AG04449 (cell line): ENCODE data around the gene TMEM63A.

ENCODE experiments used
- CTCF ChIA-PET: fragments of 350-600 bp; formaldehyde crosslinking; extraction: SDS; loops from one replicate; lab custom pipeline; 2021; ENCODE audit warnings: antibody characterized with exemption; lab: Yijun Ruan, JAX
- POLR2A ChIA-PET: fragments of 400-600, 350-600 bp; formaldehyde crosslinking; extraction: SDS; loops from one replicate; lab custom pipeline; 2020; ENCODE audit warnings: antibody characterized with exemption, inconsistent platforms; lab: Yijun Ruan, JAX
- DNase-seq: peaks from one replicate; pipeline ENCODE4 v3.0.0-alpha.2; 2010; ENCODE audit warnings: low read depth, low spot score
- H3K4me3 ChIP-seq: 2 replicates; pipeline ENCODE4 v1.5.1; 2011; ENCODE audit warnings: low read depth, mild to moderate bottlenecking, control low read depth, low read length
- TF ChIP-seq, protein P1 (sequence below): IDR thresholded peaks from one replicate; pipeline ENCODE4 v1.5.1; 2011; ENCODE audit warnings: mild to moderate bottlenecking, moderate library complexity, low read length, control low read depth, inconsistent platforms; ENCODE audit not compliant: insufficient read depth; ENCODE audit errors: missing control alignments

Gene TMEM63A

DNA sequence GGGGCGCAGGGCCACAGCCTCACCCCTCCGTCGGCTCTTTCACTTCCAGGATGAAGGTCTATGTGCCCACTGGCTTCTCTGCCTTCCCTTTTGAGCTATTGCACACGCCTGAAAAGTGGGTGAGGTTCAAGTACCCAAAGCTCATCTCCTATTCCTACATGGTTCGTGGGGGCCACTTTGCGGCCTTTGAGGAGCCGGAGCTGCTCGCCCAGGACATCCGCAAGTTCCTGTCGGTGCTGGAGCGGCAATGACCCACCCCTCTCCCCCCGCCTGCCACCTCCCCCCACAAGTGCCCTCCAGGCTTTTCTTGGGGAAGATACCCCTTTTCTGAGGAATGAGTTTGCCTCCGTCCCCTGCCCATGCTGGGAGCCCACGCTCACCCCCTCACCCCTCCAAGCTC is 37.1 kb downstream of the TMEM63A start:
- TF ChIP-seq, protein P1, sequence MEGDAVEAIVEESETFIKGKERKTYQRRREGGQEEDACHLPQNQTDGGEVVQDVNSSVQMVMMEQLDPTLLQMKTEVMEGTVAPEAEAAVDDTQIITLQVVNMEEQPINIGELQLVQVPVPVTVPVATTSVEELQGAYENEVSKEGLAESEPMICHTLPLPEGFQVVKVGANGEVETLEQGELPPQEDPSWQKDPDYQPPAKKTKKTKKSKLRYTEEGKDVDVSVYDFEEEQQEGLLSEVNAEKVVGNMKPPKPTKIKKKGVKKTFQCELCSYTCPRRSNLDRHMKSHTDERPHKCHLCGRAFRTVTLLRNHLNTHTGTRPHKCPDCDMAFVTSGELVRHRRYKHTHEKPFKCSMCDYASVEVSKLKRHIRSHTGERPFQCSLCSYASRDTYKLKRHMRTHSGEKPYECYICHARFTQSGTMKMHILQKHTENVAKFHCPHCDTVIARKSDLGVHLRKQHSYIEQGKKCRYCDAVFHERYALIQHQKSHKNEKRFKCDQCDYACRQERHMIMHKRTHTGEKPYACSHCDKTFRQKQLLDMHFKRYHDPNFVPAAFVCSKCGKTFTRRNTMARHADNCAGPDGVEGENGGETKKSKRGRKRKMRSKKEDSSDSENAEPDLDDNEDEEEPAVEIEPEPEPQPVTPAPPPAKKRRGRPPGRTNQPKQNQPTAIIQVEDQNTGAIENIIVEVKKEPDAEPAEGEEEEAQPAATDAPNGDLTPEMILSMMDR = no peak
- POLR2A ChIA-PET = no interaction called here
- CTCF ChIA-PET = interaction anchor here (0.8 to 9.8 kb wide), 6 partner anchors 10 to 377 kb away, joined by 3 to 105 read pairs (median 5); no protein-coding TSS in a partner anchor
- DNase-seq = no peak
- H3K4me3 ChIP-seq = no peak overlapping the region

DNA sequence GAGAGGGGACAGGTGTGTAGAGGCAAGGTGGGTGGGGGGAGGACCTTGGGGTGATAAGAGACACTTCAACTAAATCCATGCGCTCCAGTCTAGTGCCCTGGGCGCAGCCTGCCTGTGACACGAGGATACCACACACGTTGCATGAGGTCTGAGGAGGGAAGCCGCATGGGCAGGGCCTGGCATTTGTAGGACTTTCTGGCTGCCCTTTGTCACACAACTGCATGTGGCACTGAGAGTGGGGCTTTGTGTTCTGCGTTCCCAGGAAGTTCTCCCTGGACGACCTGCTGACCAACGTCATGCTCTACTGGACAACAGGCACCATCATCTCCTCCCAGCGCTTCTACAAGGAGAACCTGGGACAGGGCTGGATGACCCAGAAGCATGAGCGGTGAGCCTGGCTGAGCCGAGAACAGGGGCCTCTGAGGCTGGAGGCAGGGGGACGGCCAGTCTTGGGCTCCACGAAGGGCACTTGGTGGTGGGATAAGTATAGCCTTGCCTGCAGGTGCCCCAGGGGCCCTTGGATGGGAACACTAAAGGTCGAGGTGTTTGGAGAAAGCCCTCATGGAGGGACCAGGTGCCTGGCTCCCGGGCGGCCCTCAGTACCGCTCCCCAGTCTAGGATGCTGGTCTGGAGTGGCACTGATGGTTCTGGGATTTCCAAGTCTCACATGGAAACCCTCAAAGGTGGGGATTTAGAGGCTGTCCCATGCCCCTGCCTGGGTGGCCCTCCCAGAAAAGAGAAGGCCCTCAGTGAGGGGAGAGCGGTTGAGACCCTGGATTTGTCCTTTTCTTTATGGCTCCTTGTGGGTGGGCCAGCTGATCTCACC is 37.7 kb downstream of the TMEM63A start:
- CTCF ChIA-PET = interaction anchor here (0.8 to 9.8 kb wide), 7 partner anchors 10 to 376 kb away, joined by 3 to 105 read pairs (median 5); no protein-coding TSS in a partner anchor
- no peak for DNase-seq
- H3K4me3 ChIP-seq = no peak overlapping the region
- POLR2A ChIA-PET = no interaction called here
- TF ChIP-seq, protein P1 = no peak

DNA sequence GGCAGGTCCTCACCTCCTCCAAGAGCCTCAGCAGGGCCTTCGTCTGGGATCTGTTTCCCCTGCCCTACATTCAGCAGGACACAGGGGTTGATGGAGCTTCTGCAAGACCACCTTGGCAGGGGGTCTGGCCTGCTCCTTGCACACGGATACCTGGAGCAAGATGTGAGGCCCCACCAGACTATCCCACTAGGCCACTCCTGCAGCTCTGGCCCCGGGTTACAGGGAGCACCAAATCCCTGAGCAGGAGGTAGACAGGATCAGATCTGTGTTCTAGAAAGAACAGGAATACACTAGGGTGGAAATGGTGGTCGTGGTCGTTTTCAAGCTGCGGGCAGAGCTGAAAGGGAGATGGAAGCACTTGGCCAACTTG is 38.8 kb downstream of the TMEM63A start:
- POLR2A ChIA-PET = interaction anchor here (0.7 kb wide), 1 partner anchor 66 kb away, joined by 3 read pairs; the partner anchor contains the start of gene SRP9
- DNase-seq = no peak
- CTCF ChIA-PET = interaction anchor here (1.1 to 9.8 kb wide), 3 partner anchors 13 to 368 kb away, joined by 3 to 105 read pairs (median 5); no protein-coding TSS in a partner anchor
- no peak overlapping the region for H3K4me3 ChIP-seq
- TF ChIP-seq, protein P1 = no peak

DNA sequence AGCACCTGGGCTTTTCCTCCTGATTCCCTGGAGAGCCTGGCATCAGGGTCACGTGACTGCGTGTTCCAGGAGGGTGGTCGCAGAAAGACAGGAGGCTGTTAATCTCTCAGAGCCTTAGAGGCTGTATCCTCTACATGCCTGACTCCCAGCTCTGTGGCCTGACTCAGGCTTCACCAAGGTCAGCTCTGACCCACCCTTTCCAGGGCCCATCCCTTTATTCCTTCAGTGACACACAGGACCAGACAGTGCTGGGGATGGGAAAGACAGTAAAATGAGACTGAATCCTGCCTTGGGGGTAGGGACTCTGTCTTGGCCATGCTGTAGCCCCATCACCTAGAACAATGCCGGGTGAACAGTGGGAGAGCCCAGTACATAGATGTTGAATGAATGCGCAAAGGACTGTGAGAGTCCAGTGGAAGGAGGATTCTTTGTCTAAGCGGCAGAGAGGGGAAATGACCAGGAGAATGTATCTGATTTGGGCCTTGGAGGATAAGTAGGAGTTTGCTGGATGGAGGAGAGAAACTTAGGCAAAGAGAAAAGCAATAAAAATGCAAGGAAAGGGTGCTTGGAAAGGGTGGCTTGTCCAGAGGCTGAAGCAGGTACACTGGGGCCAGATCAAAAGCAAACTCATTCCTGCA is 39.3 kb downstream of the TMEM63A start:
- DNase-seq = no peak
- ChIA-PET CTCF (interaction anchor here (1.1 to 9.8 kb wide), 2 partner anchors 132 to 367 kb away, joined by 3 to 105 read pairs; no protein-coding TSS in a partner anchor), POLR2A (interaction anchor here (0.7 kb wide), 1 partner anchor 66 kb away, joined by 3 read pairs; the partner anchor contains the start of gene SRP9)
- H3K4me3 ChIP-seq = no peak overlapping the region
- TF ChIP-seq, protein P1 = no peak

DNA sequence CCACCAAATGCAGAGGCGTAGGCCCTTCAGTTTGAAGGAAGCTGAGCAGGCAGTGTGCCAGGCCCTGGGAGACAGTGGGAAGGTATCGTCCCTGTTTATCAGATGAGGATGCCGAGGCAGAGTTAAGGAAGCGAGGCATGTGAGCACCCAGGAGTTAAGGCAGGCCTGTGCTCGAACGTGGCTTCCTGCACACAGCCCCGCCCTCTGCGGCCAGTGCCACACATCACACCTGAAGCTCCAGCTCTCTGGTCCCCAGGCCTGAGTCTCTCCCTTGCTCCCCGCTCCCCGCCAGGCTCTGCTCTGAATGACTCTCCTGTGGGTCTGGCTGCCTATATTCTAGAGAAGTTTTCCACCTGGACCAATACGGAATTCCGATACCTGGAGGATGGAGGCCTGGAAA is 40.1 kb downstream of the TMEM63A start:
- ChIA-PET CTCF (interaction anchor here (9.8 kb wide), 1 partner anchor 366 kb away, joined by 105 read pairs; no protein-coding TSS in a partner anchor), POLR2A (interaction anchor here (1.5 kb wide), 1 partner anchor 40 kb away, joined by 4 read pairs; the partner anchor contains the start of gene TMEM63A)
- no peak overlapping the region for H3K4me3 ChIP-seq
- DNase-seq = no peak
- TF ChIP-seq, protein P1 = no peak
